ENCODE results near the gene OSBPL10. TPM values are rescaled to one million over a fixed set of nuclear protein-coding genes. Genes with fewer than 3 reads are reported as not detected.

Gene OSBPL10
- total RNA-seq, 1 experiment from 2014 or later: 172 TPM

DNA sequence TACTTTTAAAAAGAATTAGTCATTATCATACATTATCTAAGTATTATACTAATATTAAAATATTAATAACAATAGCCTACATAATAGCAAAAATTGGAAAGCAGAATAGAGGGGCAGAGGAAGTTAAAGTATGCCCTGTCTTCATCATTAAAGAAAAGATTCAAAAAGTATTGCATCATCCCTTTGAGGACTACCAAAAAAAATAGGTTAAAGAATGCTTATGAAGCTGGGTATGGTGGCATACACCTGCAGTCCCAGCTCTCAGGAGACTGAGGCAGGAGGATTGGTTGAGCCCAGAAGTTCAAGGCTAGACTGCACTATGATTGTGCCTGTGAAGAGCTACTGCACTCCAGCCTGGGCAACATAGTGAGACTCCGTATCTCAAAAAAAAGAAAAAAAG, 240.7 kb downstream of the OSBPL10 start:
- H3K27me3 Mint-ChIP-seq (ENCODE audit: insufficient read depth, unreplicated experiment): no peaks in the 10 kb centered on the region
- no peak for DNase-seq (ENCODE audit: unreplicated experiment)
- peaks cover 59% of the 10 kb centered on the region for H3K36me3 Mint-ChIP-seq (ENCODE audit: insufficient read depth, unreplicated experiment)
- no TSS peak for BruUV-seq (replicated peaks)
- intact Hi-C loops (cut with micrococcal nuclease): no loop called here
- no peak overlapping the region for H3K27ac Mint-ChIP-seq (ENCODE audit: low read depth, unreplicated experiment)
- no peaks in the 10 kb centered on the region for H3K9me3 Mint-ChIP-seq (ENCODE audit: unreplicated experiment)
- H3K4me1 Mint-ChIP-seq (ENCODE audit: insufficient read depth, unreplicated experiment): peaks cover 8% of the 10 kb centered on the region
- ChIA-PET CTCF (interaction anchor here (0.5 kb wide), 1 partner anchor 436 kb away, joined by 3 read pairs; no protein-coding TSS in a partner anchor), POLR2A (no interaction called here)
- no peak overlapping the region for H3K4me3 Mint-ChIP-seq (ENCODE audit: unreplicated experiment)
- TF ChIP-seq, protein P1, sequence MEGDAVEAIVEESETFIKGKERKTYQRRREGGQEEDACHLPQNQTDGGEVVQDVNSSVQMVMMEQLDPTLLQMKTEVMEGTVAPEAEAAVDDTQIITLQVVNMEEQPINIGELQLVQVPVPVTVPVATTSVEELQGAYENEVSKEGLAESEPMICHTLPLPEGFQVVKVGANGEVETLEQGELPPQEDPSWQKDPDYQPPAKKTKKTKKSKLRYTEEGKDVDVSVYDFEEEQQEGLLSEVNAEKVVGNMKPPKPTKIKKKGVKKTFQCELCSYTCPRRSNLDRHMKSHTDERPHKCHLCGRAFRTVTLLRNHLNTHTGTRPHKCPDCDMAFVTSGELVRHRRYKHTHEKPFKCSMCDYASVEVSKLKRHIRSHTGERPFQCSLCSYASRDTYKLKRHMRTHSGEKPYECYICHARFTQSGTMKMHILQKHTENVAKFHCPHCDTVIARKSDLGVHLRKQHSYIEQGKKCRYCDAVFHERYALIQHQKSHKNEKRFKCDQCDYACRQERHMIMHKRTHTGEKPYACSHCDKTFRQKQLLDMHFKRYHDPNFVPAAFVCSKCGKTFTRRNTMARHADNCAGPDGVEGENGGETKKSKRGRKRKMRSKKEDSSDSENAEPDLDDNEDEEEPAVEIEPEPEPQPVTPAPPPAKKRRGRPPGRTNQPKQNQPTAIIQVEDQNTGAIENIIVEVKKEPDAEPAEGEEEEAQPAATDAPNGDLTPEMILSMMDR (IDR thresholded peaks at IDR 0.05; ENCODE audit: unreplicated experiment): no peak

DNA sequence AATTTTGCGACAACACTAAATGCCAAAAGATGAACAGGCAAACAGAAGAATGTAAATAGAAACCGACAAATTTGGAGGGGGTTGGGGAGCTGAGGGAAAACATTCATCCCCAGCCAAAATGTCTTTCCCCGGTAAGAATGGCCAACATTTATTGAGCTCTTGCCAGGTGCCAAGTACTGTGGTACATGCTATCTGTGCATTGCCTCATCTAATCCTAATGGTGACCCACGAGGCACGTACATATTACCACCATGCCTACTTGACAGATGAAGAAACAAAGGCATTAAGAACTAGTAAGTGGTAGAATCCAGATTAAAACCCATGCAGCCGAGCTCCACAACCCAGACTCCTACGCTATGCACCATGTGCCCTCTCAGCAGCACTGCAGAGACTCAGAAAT, 242.7 kb downstream of the OSBPL10 start:
- no peak overlapping the region for H3K27ac Mint-ChIP-seq (ENCODE audit: low read depth, unreplicated experiment)
- no peak overlapping the region for H3K4me3 Mint-ChIP-seq (ENCODE audit: unreplicated experiment)
- TF ChIP-seq, protein P1 (IDR thresholded peaks at IDR 0.05; ENCODE audit: unreplicated experiment): no peak
- DNase-seq (ENCODE audit: unreplicated experiment): no peak
- no TSS peak for BruUV-seq (replicated peaks)
- no peaks in the 10 kb centered on the region for H3K27me3 Mint-ChIP-seq (ENCODE audit: insufficient read depth, unreplicated experiment)
- peaks cover 10% of the 10 kb centered on the region for H3K4me1 Mint-ChIP-seq (ENCODE audit: insufficient read depth, unreplicated experiment)
- H3K36me3 Mint-ChIP-seq (ENCODE audit: insufficient read depth, unreplicated experiment): peaks cover 39% of the 10 kb centered on the region
- CTCF ChIA-PET: interaction anchor here (0.6 to 1.4 kb wide), 2 partner anchors 10 to 1946 kb away, joined by 3 to 5 read pairs; no protein-coding TSS in a partner anchor
- POLR2A ChIA-PET: interaction anchor here (0.6 kb wide), 2 partner anchors 46 to 108 kb away, joined by 4 to 5 read pairs; no protein-coding TSS in a partner anchor
- intact Hi-C loops (cut with micrococcal nuclease): no loop called here
- no peaks in the 10 kb centered on the region for H3K9me3 Mint-ChIP-seq (ENCODE audit: unreplicated experiment)

- Mint-ChIP-seq H3K4me1 (ENCODE audit: insufficient read depth, unreplicated experiment) (peaks cover 9% of the 10 kb centered on the region), H3K4me3 (ENCODE audit: unreplicated experiment) (no peak overlapping the region), H3K27ac (ENCODE audit: low read depth, unreplicated experiment) (no peak overlapping the region), H3K9me3 (ENCODE audit: unreplicated experiment) (no peaks in the 10 kb centered on the region), H3K27me3 (ENCODE audit: insufficient read depth, unreplicated experiment) (no peaks in the 10 kb centered on the region), H3K36me3 (ENCODE audit: insufficient read depth, unreplicated experiment) (peaks cover 40% of the 10 kb centered on the region)
- POLR2A ChIA-PET: interaction anchor here (0.9 to 1.0 kb wide), 2 partner anchors 204 to 246 kb away, joined by 3 read pairs; partner anchors contain the start of genes OSBPL10 and ZNF860
- no peak for DNase-seq (ENCODE audit: unreplicated experiment)
- CTCF ChIA-PET: interaction anchor here (0.7 to 1.3 kb wide), 2 partner anchors 11 kb away, joined by 4 to 7 read pairs; no protein-coding TSS in a partner anchor
- intact Hi-C loops (cut with micrococcal nuclease): no loop called here
- BruUV-seq (replicated peaks): no TSS peak
- TF ChIP-seq, protein P1 (IDR thresholded peaks at IDR 0.05; ENCODE audit: unreplicated experiment): no peak
Measured at GRCh38 chr3:31735667-31736066, 245.4 kb downstream of the OSBPL10 start.

- no peak overlapping the region for H3K27ac Mint-ChIP-seq (ENCODE audit: low read depth, unreplicated experiment)
- peaks cover 49% of the 10 kb centered on the region for H3K36me3 Mint-ChIP-seq (ENCODE audit: insufficient read depth, unreplicated experiment)
- H3K4me1 Mint-ChIP-seq (ENCODE audit: insufficient read depth, unreplicated experiment): peaks cover 10% of the 10 kb centered on the region
- peak; percentile 18 for DNase-seq (ENCODE audit: unreplicated experiment)
- TF ChIP-seq, protein P1 (IDR thresholded peaks at IDR 0.05; ENCODE audit: unreplicated experiment): no peak
- BruUV-seq (replicated peaks): no TSS peak
- CTCF ChIA-PET: interaction anchor here (0.6 to 0.7 kb wide), 3 partner anchors 83 to 278 kb away, joined by 3 to 5 read pairs (median 3); no protein-coding TSS in a partner anchor
- POLR2A ChIA-PET: interaction anchor here (0.5 to 1.1 kb wide), 2 partner anchors 9 to 104 kb away, joined by 3 read pairs; no protein-coding TSS in a partner anchor
- intact Hi-C loops (cut with micrococcal nuclease): no loop called here
- H3K27me3 Mint-ChIP-seq (ENCODE audit: insufficient read depth, unreplicated experiment): no peaks in the 10 kb centered on the region
- H3K4me3 Mint-ChIP-seq (ENCODE audit: unreplicated experiment): no peak overlapping the region
- H3K9me3 Mint-ChIP-seq (ENCODE audit: unreplicated experiment): no peaks in the 10 kb centered on the region
Measured at GRCh38 chr3:31733234-31733667, 247.8 kb downstream of the OSBPL10 start.

Data from MCF 10A (cell line).